ENCODE measurements around the gene ZMYND15.

DNA sequence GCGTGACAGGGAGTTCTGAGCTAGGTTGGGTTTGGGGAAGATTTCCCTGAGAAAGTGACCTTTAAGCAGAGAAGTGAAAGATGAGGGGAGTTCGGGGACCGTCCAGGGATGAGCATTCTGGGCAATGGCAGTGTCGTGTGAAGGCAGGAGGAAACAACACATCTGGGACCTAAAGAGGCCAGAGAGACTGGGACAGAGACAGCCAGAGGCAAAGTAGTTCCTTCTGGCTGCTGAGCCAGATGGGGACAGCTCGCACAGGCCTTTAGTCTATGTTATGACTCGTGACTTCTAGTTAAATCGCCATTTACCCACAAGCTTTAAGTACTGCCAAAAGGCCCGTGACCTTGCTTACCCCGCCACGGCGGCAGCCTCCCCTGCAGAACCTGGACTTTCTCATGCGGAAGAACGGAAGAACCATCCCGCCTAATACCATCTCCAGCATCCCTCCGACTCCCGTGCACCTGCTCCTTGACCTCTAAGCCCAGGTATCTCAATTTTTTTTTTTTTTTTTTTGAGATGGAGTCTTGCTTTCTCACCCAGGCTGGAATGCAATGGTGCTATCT is 16.9 kb upstream of the ZMYND15 start:
- TF ChIP-seq, protein P1, sequence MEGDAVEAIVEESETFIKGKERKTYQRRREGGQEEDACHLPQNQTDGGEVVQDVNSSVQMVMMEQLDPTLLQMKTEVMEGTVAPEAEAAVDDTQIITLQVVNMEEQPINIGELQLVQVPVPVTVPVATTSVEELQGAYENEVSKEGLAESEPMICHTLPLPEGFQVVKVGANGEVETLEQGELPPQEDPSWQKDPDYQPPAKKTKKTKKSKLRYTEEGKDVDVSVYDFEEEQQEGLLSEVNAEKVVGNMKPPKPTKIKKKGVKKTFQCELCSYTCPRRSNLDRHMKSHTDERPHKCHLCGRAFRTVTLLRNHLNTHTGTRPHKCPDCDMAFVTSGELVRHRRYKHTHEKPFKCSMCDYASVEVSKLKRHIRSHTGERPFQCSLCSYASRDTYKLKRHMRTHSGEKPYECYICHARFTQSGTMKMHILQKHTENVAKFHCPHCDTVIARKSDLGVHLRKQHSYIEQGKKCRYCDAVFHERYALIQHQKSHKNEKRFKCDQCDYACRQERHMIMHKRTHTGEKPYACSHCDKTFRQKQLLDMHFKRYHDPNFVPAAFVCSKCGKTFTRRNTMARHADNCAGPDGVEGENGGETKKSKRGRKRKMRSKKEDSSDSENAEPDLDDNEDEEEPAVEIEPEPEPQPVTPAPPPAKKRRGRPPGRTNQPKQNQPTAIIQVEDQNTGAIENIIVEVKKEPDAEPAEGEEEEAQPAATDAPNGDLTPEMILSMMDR (IDR thresholded peaks at IDR 0.05; ENCODE audit: low read depth, low read length): no peak
- TF ChIP-seq EZH2phosphoT487 (IDR thresholded peaks at IDR 0.05; ENCODE audit: low read depth): no peak
